Cardiac muscle cell (in vitro differentiated cells and primary cell): ENCODE data around the gene FBXO48. TPM values are rescaled to one million over a fixed set of nuclear protein-coding genes. Genes with fewer than 3 reads are reported as not detected.

Experiments used
- DNase-seq, 2 donors: peaks; one replicate each; pipeline versions ENCODE4 v3.0.0 to v3.0.0-alpha.2; 2010 to 2017; ENCODE audit warnings: low read depth in 1 of 2, low spot score in 1 of 2
- H3K27ac ChIP-seq: fragments of 200-600 bp; sonication (generic); 2 replicates; pipeline ENCODE4 v1.5.1; 2016
- H3K27me3 ChIP-seq: fragments of 200-600 bp; sonication (generic); 2 replicates; pipeline ENCODE4 v1.6.0; 2016; ENCODE audit warnings: control low read depth
- H3K36me3 ChIP-seq: fragments of 200-600 bp; sonication (generic); 2 replicates; pipeline ENCODE4 v1.5.1; 2016; ENCODE audit warnings: control low read depth
- H3K4me1 ChIP-seq: fragments of 200-600 bp; sonication (generic); 2 replicates; pipeline ENCODE4 v1.8.1; 2017; ENCODE audit warnings: low read depth, mild to moderate bottlenecking, mixed run types
- H3K4me3 ChIP-seq: fragments of 200-600 bp; sonication (generic); 2 replicates; pipeline ENCODE4 v1.5.1; 2016; ENCODE audit warnings: mild to moderate bottlenecking
- H3K9me3 ChIP-seq: fragments of 200-600 bp; sonication (generic); 2 replicates; pipeline ENCODE4 v1.5.1; 2017; ENCODE audit warnings: low read depth, mild to moderate bottlenecking, control low read depth
- CTCF ChIP-seq: IDR thresholded peaks from 2 replicates; pipeline ENCODE4 v1.5.1; 2012; ENCODE audit warnings: low read depth, mild to moderate bottlenecking, low read length
- polyA plus RNA-seq: library from polyadenylated mRNA; unstranded; fragments of >200 nt; fragmentation: Nextera tagmentation; extraction: Ambion mirVana; gene quantifications from 2 replicates; pipeline ENCODE4 v1.2.1, GENCODE V29; 2016
- total RNA-seq: library from RNA; depleted of rRNA; stranded (reverse); fragments of >200 nt; gene quantifications from 2 replicates; pipeline ENCODE4 v1.2.3, GENCODE V29; 2016

Gene FBXO48
- total and polyA plus RNA-seq, 2 experiments from 2014 or later: 0.50 to 0.66 TPM

- no peaks in the 10 kb centered on the region for H3K9me3 ChIP-seq
- peaks cover 58% of the 10 kb centered on the region for H3K4me1 ChIP-seq
- no peaks in the 10 kb centered on the region for H3K36me3 ChIP-seq
- H3K4me3 ChIP-seq: no peak overlapping the region
- H3K27ac ChIP-seq: peak overlapping the region; percentile 89
- H3K27me3 ChIP-seq: no peaks in the 10 kb centered on the region
- TF ChIP-seq CTCF: no peak
- no peak for DNase-seq
These were observed 51.6 kb downstream of the FBXO48 start for GRCh38 chr2:68415521-68415920.

GRCh38 chr2:68414876-68415275, 52.2 kb downstream of the FBXO48 start:
- H3K27ac ChIP-seq: peak overlapping the region; percentile 89
- H3K36me3 ChIP-seq: no peaks in the 10 kb centered on the region
- DNase-seq: peak in 1 of 2 donors; percentile 85
- no peaks in the 10 kb centered on the region for H3K27me3 ChIP-seq
- H3K9me3 ChIP-seq: no peaks in the 10 kb centered on the region
- H3K4me1 ChIP-seq: peaks cover 58% of the 10 kb centered on the region
- no peak for TF ChIP-seq CTCF
- H3K4me3 ChIP-seq: no peak overlapping the region

DNA sequence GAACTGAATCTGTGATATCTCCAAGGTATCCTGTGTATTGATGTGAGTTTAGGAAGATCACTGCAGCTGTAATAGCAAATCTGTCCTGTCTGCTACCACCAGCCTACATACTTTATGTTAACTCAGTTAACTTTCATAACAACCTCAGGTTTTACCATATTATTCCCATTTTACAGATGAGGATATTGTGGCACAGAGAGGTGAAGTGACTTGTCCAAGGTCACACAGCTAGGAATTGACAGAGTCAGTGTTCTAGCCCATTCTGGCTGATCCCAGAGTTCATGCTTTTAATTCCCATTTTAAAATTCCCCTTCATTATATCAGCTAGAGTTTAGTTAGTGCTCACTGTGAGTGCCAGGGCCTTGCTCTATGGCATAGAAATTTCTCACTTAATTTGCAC, 52.6 kb downstream of the FBXO48 start:
- peak overlapping the region; percentile 89 for H3K27ac ChIP-seq
- H3K9me3 ChIP-seq: no peaks in the 10 kb centered on the region
- H3K4me3 ChIP-seq: no peak overlapping the region
- peaks cover 58% of the 10 kb centered on the region for H3K4me1 ChIP-seq
- no peak for DNase-seq
- H3K27me3 ChIP-seq: no peaks in the 10 kb centered on the region
- TF ChIP-seq CTCF: no peak
- no peaks in the 10 kb centered on the region for H3K36me3 ChIP-seq

- no peaks in the 10 kb centered on the region for H3K27me3 ChIP-seq
- no peak for DNase-seq
- no peak overlapping the region for H3K4me3 ChIP-seq
- H3K4me1 ChIP-seq: peaks cover 55% of the 10 kb centered on the region
- H3K36me3 ChIP-seq: no peaks in the 10 kb centered on the region
- H3K9me3 ChIP-seq: no peaks in the 10 kb centered on the region
- peak overlapping the region; percentile 53 for H3K27ac ChIP-seq
- no peak for TF ChIP-seq CTCF
These were observed 53.6 kb downstream of the FBXO48 start for GRCh38 chr2:68413466-68413865.

DNA sequence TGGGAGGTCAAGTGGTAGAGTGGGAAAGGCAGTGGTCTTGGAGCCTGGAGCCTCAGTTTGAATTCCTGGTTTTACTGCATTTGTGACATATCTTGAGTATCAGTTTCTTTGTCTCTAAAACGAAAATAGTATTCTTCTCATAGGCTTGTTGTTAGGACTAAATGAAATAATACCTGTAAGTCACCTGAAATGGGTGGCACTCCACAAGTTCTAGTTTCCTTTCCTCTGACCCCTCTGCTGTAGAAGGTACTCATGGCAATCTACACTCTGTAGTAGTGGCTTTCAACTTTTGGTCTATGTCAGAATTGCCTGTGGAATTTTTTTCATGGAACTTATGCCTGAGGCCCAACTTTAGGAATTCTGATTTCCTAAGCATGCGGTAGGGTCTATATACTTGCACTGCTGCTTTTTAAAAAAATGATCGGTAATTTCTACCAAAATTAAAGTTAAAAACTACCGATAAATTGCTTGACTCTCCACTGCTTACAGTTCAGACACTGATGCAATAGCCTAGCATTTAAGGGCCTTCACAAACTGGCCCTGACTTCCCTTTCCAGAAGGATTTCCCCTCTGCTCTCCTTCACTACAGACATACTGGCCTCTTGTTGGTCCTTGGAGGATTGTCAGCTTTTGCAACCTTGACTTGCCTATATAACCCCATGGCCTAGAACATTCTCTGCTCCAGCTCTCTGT, 54.8 kb downstream of the FBXO48 start:
- DNase-seq: peak in 1 of 2 donors; percentile 13
- peak overlapping the region; percentile 75 for H3K27ac ChIP-seq
- H3K9me3 ChIP-seq: no peaks in the 10 kb centered on the region
- H3K27me3 ChIP-seq: no peaks in the 10 kb centered on the region
- peaks cover 43% of the 10 kb centered on the region for H3K4me1 ChIP-seq
- H3K36me3 ChIP-seq: no peaks in the 10 kb centered on the region
- no peak overlapping the region for H3K4me3 ChIP-seq
- TF ChIP-seq CTCF: no peak
